ENCODE measurements around the gene ZNF423.

Gene ZNF423

DNA sequence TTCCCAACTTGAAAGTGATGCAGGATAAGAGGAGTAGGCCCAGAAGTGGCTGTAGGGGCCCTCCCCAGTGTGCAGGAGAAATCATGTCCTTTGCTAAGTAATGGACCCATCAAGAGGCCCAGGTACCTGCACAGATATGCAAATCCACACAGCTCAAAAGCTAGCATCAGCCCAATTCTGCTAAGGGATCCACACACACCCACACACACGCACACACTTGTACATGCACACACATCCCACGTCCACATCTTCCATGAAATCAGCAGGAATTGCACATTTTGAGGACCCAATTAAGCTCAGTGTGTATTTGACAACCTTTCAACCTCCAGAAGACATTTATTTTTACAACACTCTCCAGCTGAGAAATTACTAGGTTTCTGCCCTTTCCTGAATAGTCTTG lies 297.5 kb downstream of the ZNF423 start:
- Histone ChIP-seq H3K4me2 (ENCODE audit: insufficient read depth, low read length) (no peak overlapping the region), H3K27me3 (ENCODE audit: insufficient read depth, low read length, poor library complexity) (no peaks in the 10 kb centered on the region), H3K79me2 (ENCODE audit: insufficient read depth, low read length) (no peaks in the 10 kb centered on the region), H3K36me3 (ENCODE audit: insufficient read depth, low read length) (no peaks in the 10 kb centered on the region), H3K4me3 (ENCODE audit: low read depth in 1 of 2, low read length in 2 of 2) (no peak overlapping the region), H3K9me3 (ENCODE audit: insufficient read depth, low read length, severe bottlenecking) (no peaks in the 10 kb centered on the region), H2AFZ (ENCODE audit: low read depth, low read length) (no peak overlapping the region), H4K20me1 (ENCODE audit: insufficient read depth, low read length) (no peaks in the 10 kb centered on the region), H3K27ac (ENCODE audit: low read length) (no peak overlapping the region), H3K4me1 (ENCODE audit: insufficient read depth, low read length) (no peaks in the 10 kb centered on the region), H3K9ac (ENCODE audit: low read depth, low read length) (no peak overlapping the region)
- TF ChIP-seq EZH2 (IDR thresholded peaks at IDR 0.05; ENCODE audit: borderline replicate concordance, low read depth, low read length, severe bottlenecking), result no peak
- TF ChIP-seq, protein P1, sequence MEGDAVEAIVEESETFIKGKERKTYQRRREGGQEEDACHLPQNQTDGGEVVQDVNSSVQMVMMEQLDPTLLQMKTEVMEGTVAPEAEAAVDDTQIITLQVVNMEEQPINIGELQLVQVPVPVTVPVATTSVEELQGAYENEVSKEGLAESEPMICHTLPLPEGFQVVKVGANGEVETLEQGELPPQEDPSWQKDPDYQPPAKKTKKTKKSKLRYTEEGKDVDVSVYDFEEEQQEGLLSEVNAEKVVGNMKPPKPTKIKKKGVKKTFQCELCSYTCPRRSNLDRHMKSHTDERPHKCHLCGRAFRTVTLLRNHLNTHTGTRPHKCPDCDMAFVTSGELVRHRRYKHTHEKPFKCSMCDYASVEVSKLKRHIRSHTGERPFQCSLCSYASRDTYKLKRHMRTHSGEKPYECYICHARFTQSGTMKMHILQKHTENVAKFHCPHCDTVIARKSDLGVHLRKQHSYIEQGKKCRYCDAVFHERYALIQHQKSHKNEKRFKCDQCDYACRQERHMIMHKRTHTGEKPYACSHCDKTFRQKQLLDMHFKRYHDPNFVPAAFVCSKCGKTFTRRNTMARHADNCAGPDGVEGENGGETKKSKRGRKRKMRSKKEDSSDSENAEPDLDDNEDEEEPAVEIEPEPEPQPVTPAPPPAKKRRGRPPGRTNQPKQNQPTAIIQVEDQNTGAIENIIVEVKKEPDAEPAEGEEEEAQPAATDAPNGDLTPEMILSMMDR (IDR thresholded peaks at IDR 0.05; ENCODE audit: borderline replicate concordance, extremely low read depth, low read length, poor library complexity, severe bottlenecking), result no peak
- DNase-seq, result no peak
- ATAC-seq (ENCODE audit: insufficient read depth, low read depth), result no peak

DNA sequence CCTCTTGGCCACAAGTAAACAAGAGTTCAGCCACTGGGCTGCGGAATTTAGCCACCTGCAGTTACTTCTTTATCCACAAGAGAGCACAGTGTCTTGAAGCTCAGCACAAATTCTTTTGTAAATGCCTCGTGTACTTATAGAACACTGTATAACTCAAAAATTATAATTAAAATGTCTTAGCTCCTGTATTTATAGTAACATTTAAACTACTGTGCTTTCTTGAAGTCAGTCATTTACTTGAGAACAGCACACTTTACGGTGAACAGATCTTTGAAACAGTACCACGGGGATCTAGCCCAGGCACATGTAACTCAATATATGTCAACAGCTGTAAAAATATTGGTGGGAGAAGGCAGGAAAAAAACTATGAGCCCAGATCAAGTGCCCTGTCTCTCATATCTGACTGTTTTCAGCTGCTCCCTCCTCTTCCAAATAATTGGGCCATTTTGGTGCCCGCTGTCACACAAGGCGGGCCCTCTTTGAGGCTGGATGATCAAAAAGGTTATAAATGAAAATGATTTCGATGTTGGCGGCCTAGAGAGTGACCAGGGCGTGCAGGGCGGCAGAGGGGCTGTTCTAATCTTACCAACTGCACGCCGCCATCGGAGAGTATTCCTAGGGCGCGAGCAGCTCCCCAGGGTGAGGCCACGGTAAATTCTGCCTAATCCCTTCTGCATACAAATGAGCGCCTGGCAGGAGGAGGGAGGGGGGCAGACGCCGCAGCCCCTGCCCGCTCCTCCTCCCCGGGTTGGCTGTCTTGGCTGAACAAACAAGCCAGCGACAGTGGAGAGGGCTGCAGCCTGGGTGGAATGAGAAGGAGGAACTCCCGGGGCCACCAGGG lies 299.1 kb downstream of the ZNF423 start:
- TF ChIP-seq, protein P1 (IDR thresholded peaks at IDR 0.05; ENCODE audit: borderline replicate concordance, extremely low read depth, low read length, poor library complexity, severe bottlenecking), result peak; percentile 51
- no peak for TF ChIP-seq EZH2 (IDR thresholded peaks at IDR 0.05; ENCODE audit: borderline replicate concordance, low read depth, low read length, severe bottlenecking)
- Histone ChIP-seq H3K79me2 (ENCODE audit: insufficient read depth, low read length) (no peaks in the 10 kb centered on the region), H3K4me2 (ENCODE audit: insufficient read depth, low read length) (no peak overlapping the region)

DNA sequence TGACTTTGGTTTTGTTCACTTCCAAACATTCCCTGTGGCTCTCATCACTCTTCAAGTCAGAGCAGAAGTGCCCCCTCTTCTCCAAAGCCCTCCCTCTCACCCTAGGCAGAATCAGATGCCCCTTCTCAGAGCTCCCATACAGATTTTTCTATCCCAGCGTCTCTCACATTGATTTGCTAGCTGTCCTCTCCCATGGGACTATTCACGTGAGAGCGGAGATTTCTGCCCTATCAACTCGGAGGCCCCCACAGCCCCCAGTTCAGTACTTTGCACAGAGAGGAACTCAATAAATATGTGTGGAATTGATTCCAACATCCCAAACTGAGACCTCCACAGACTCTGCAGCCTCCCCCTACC lies 299.7 kb downstream of the ZNF423 start:
- Histone ChIP-seq H3K4me2 (ENCODE audit: insufficient read depth, low read length) (no peak overlapping the region), H3K27me3 (ENCODE audit: insufficient read depth, low read length, poor library complexity) (no peaks in the 10 kb centered on the region), H3K9me3 (ENCODE audit: insufficient read depth, low read length, severe bottlenecking) (no peaks in the 10 kb centered on the region), H3K27ac (ENCODE audit: low read length) (no peak overlapping the region), H3K4me3 (ENCODE audit: low read depth in 1 of 2, low read length in 2 of 2) (no peak overlapping the region), H3K36me3 (ENCODE audit: insufficient read depth, low read length) (no peaks in the 10 kb centered on the region), H2AFZ (ENCODE audit: low read depth, low read length) (no peak overlapping the region), H3K4me1 (ENCODE audit: insufficient read depth, low read length) (peaks cover 8% of the 10 kb centered on the region; the same call in 1 of the 2 replicates), H4K20me1 (ENCODE audit: insufficient read depth, low read length) (no peaks in the 10 kb centered on the region), H3K9ac (ENCODE audit: low read depth, low read length) (no peak overlapping the region), H3K79me2 (ENCODE audit: insufficient read depth, low read length) (no peaks in the 10 kb centered on the region)
- TF ChIP-seq, protein P1 (IDR thresholded peaks at IDR 0.05; ENCODE audit: borderline replicate concordance, extremely low read depth, low read length, poor library complexity, severe bottlenecking), result no peak
- TF ChIP-seq EZH2 (IDR thresholded peaks at IDR 0.05; ENCODE audit: borderline replicate concordance, low read depth, low read length, severe bottlenecking), result no peak
- DNase-seq (no peak), ATAC-seq (ENCODE audit: insufficient read depth, low read depth) (no peak)

More for the DNA sequence above, 299.1 kb downstream of the ZNF423 start:
- Histone ChIP-seq H2AFZ (ENCODE audit: low read depth, low read length) (no peak overlapping the region), H3K9me3 (ENCODE audit: insufficient read depth, low read length, severe bottlenecking) (no peaks in the 10 kb centered on the region), H3K4me3 (ENCODE audit: low read depth in 1 of 2, low read length in 2 of 2) (no peak overlapping the region), H3K36me3 (ENCODE audit: insufficient read depth, low read length) (no peaks in the 10 kb centered on the region), H3K27ac (ENCODE audit: low read length) (no peak overlapping the region), H4K20me1 (ENCODE audit: insufficient read depth, low read length) (no peaks in the 10 kb centered on the region), H3K27me3 (ENCODE audit: insufficient read depth, low read length, poor library complexity) (no peaks in the 10 kb centered on the region), H3K4me1 (ENCODE audit: insufficient read depth, low read length) (peaks cover 8% of the 10 kb centered on the region; the same call in 1 of the 2 replicates), H3K9ac (ENCODE audit: low read depth, low read length) (no peak overlapping the region)
- DNase-seq (no peak), ATAC-seq (ENCODE audit: insufficient read depth, low read depth) (no peak)
